Motor neuron (in vitro differentiated cells): ENCODE results near the gene BRINP1. TPM values are rescaled to one million over a fixed set of nuclear protein-coding genes. Genes with fewer than 3 reads are reported as not detected.

Source experiments
- ATAC-seq, 8 experiments: fragments of 200-7000 bp; cut with Tn5 transposase; replicated peaks in 6 of 8; 2 replicates each; pipeline ENCODE4 v1.8.0; 2021; ENCODE audit warnings: mild to moderate bottlenecking in 8 of 8, moderate library complexity in 8 of 8
- H3K27ac ChIP-seq, 2 donors: fragments of 250-450 bp; sonication (Bioruptor Pico); 2 replicates each; pipeline ENCODE4 v1.9.0; 2021; ENCODE audit warnings: antibody characterized with exemption in 2 of 2, mild to moderate bottlenecking in 2 of 2, moderate library complexity in 1 of 2
- H3K4me1 ChIP-seq, 2 donors: fragments of 250-450 bp; sonication (Bioruptor Pico); replicated peaks in 1 of 2; 2 replicates each; pipeline ENCODE4 v1.6.1; 2021; ENCODE audit warnings: antibody characterized with exemption in 2 of 2, mild to moderate bottlenecking in 2 of 2, moderate library complexity in 1 of 2
- H3K4me3 ChIP-seq, 5 donors: fragments of 250-450 bp; sonication (Bioruptor Pico); 2 replicates each; pipeline ENCODE4 v1.9.0; 2021; ENCODE audit warnings: antibody characterized with exemption in 5 of 5, mild to moderate bottlenecking in 5 of 5, moderate library complexity in 4 of 5
- WGBS, 10 experiments: fragments of 450-650 bp; shearing (Covaris generic); methylation state at CpG; one replicate each; pipeline ENCODE4 v1.0.0; 2022; 5-methylcytosine and 5-hydroxymethylcytosine counted together
- in situ Hi-C, 9 experiments: fragments of 400-800 bp; cut with MboI; loops; one replicate each; pipeline ENCODE4 v1.15.0; 2021; ENCODE audit warnings: low sequenced_read_pairs in 9 of 9, low pct_unique_long_range_greater_than_20kb in 2 of 9; ENCODE audit not compliant: unreplicated experiment in 9 of 9
- total RNA-seq, 8 experiments: library from RNA; unstranded; fragments of 300-600 nt; gene quantifications; 2 replicates each; pipeline versions ENCODE4 v1.2.3 to v1.2.4, GENCODE V29; 2022

The BRINP1 gene
- total RNA-seq, 8 experiments from 2014 or later, result 4.5 to 43.6 (median 13.1) TPM

- no peak overlapping the region for H3K4me3 ChIP-seq
- in situ Hi-C loops, result no loop called here
- WGBS, 10 experiments, result 40 to 100% (median 95%) methylated on average over 1 to 10 of the region's 16 CpGs; no CpG with 5 or more reads in 2 of the 10 experiments
- ATAC-seq, result no peak
- peaks cover 0 to 6% of the 10 kb centered on the region in 2 donors for H3K4me1 ChIP-seq
- H3K27ac ChIP-seq, result no peak overlapping the region
These were observed 201.4 kb downstream of the BRINP1 start for GRCh38 chr9:119167876-119168275.

DNA sequence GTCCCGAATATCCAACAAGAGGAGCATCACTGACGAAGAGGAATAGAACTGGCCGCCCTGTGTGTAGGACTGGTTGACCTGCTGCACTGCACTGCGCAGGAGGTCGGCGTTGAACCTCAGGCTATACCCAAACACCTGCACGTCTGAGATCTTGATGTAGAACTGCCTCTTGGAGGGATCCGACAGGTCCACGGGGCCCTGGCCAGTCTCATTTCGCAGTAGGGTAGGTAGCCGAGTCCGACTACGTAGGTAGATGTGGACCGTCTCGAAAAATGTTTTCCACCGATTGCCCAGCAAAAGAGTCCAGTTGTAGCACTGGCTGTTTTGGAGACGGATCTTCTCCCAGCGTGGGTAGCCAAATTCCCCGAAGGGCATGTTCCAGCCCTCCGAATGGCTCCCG is 202.0 kb downstream of the BRINP1 start:
- no peak for ATAC-seq
- 20 to 96% (median 60%) methylated on average over 1 to 9 of the region's 21 CpGs; no CpG with 5 or more reads in 6 of the 10 experiments for WGBS, 10 experiments
- Histone ChIP-seq H3K4me3 (no peak overlapping the region), H3K27ac (no peak overlapping the region), H3K4me1 (peaks cover 0 to 6% of the 10 kb centered on the region in 2 donors)
- in situ Hi-C loops, result no loop called here

- ATAC-seq, result peak in 2 of 8 experiments; percentile 18 to 34
- Histone ChIP-seq H3K4me1 (peaks cover 0 to 6% of the 10 kb centered on the region in 2 donors), H3K4me3 (no peak overlapping the region), H3K27ac (no peak overlapping the region)
- in situ Hi-C loops, result no loop called here
These were observed 203.1 kb downstream of the BRINP1 start for GRCh38 chr9:119166096-119166495.

- in situ Hi-C loops, result no loop called here
- Histone ChIP-seq H3K27ac (no peak overlapping the region), H3K4me1 (peaks cover 0 to 6% of the 10 kb centered on the region in 2 donors), H3K4me3 (no peak overlapping the region)
- WGBS, 10 experiments, result 0 to 100% (median 58%) methylated on average over 1 of the region's 1 CpG
- peak in 2 of 8 experiments; percentile 75 to 90 for ATAC-seq
These were observed 204.1 kb downstream of the BRINP1 start for GRCh38 chr9:119165131-119165530.

- ATAC-seq, result no peak
- in situ Hi-C loops, result no loop called here
- H3K4me3 ChIP-seq, result no peak overlapping the region
- H3K27ac ChIP-seq, result no peak overlapping the region
- peaks cover 0 to 6% of the 10 kb centered on the region in 2 donors for H3K4me1 ChIP-seq
These were observed 204.5 kb downstream of the BRINP1 start for GRCh38 chr9:119164716-119165115.

DNA sequence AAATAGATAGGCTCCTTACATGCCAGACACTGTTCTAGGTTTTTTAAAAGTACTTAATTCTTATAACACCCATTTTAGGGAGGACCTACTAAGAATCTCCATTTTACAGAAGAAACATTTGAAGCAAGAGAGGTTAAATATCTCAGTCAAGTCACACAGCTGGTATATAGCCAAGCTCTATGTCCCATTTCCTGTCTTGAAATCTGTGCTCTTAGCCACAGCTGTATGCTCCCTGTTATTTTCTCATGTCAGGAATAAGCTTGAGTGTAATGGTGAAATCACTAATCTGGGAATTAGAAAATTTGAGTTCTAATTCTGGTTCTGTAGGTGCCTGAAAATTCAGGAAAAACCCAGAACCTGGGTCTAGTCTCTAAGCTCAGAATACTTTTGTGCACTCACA is 208.7 kb downstream of the BRINP1 start:
- Histone ChIP-seq H3K4me3 (no peak overlapping the region), H3K27ac (no peak overlapping the region), H3K4me1 (peaks cover 2 to 8% of the 10 kb centered on the region in 2 donors)
- in situ Hi-C loops, result no loop called here
- no peak for ATAC-seq

DNA sequence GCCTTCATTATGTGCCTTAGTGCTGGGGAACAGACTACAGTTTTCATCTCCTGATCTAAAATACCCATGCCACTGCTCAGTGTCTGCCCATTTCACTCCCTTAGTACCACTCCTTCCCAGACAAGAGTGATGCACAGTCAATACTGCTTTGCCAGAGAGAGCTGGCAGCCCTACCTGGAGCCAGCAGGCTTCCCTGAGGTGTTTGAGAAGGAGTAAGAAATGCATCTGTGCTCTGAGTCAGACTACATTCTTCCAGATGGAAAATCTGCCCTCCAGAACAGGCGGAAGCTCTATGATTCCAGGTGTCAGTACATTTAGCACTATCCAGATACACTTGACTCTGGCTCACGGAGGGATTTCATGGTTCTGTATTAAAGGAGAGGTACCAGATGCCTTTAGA is 209.8 kb downstream of the BRINP1 start:
- no peak for ATAC-seq
- Histone ChIP-seq H3K4me3 (no peak overlapping the region), H3K27ac (no peak overlapping the region), H3K4me1 (peaks cover 2 to 8% of the 10 kb centered on the region in 2 donors)
- in situ Hi-C loops, result no loop called here
- whole genome bisulfite sequencing, 10 experiments, result 0 to 100% (median 76%) methylated on average over 1 to 2 of the region's 2 CpGs; no CpG with 5 or more reads in 3 of the 10 experiments

DNA sequence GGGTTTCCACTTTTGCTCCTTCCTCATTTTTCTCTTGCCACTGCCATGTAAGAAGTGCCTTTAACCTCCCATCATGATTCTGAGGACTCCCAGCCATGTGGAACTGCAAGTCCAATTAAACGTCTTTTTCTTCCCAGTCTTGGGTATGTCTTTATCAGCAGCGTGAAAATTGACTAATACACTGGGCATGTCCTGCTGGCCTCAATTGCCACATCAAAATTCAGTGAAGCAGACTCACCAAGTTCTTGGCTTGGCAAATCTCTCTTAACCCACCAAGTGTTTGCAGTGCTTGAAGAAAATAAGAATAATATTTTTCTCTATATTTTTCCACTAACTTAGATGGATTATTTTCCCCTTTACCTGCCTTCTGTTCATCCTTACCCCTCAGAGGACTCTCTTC is 212.0 kb downstream of the BRINP1 start:
- 0 to 100% (median 54%) methylated on average over 2 of the region's 2 CpGs; no CpG with 5 or more reads in 4 of the 10 experiments for WGBS, 10 experiments
- Histone ChIP-seq H3K4me3 (no peak overlapping the region), H3K4me1 (peaks cover 2 to 8% of the 10 kb centered on the region in 2 donors), H3K27ac (no peak overlapping the region)
- ATAC-seq, result no peak
- in situ Hi-C loops, result no loop called here

DNA sequence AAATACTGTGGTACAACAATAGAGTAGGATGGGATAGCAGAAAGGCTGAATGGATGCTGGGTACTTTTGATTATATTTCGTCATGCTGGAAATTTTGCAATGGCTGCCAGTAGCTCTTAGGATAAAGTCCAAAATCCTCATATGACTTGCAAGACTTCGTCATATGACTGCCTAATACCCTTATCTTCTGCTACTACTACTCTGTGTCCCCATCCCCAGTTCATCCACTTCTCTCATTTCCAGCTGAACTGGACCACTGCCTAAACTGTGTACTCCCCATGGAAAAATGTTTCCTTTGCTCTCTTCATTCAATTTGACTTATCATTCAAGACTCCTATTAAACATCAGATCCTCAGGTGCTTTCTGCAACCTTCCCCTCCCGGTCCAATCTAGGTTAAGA is 212.9 kb downstream of the BRINP1 start:
- no peak for ATAC-seq
- Histone ChIP-seq H3K27ac (no peak overlapping the region), H3K4me3 (no peak overlapping the region), H3K4me1 (peaks cover 2 to 8% of the 10 kb centered on the region in 2 donors)
- WGBS, 10 experiments, result 7 to 100% (median 100%) methylated on average over 1 to 3 of the region's 3 CpGs; no CpG with 5 or more reads in 2 of the 10 experiments
- in situ Hi-C loops, result no loop called here

DNA sequence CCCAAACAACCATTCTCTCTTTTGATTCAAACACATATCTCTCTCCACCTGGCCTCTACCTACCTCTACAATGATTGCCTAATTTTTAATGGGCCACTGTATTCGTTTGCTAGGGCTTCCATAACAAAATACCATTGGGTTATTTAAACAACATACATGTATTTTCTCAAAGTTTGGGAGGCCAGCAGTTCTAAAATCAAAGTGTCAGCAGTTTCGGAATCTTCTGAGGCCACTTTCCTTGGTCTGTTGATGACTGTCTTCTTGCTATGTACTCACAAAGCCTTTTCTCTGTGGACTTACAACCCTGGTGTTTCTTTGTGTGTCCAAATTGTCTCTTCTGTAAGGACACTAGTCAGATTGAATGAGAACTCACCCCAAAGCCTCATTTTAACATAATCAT is 214.7 kb downstream of the BRINP1 start:
- peaks cover 7 to 8% of the 10 kb centered on the region in 2 donors for H3K4me1 ChIP-seq
- H3K4me3 ChIP-seq, result no peak overlapping the region
- no peak overlapping the region for H3K27ac ChIP-seq
- 0 to 80% (median 69%) methylated on average over 2 of the region's 2 CpGs; no CpG with 5 or more reads in 6 of the 10 experiments for WGBS, 10 experiments
- no peak for ATAC-seq
- in situ Hi-C loops, result no loop called here

- H3K4me1 ChIP-seq, result peaks cover 7 to 8% of the 10 kb centered on the region in 2 donors
- ATAC-seq, result no peak
- in situ Hi-C loops, result no loop called here
- H3K27ac ChIP-seq, result no peak overlapping the region
- WGBS, 10 experiments, result 0 to 100% (median 59%) methylated on average over 2 of the region's 2 CpGs; no CpG with 5 or more reads in 4 of the 10 experiments
- no peak overlapping the region for H3K4me3 ChIP-seq
These were observed 215.8 kb downstream of the BRINP1 start for GRCh38 chr9:119153402-119153801.

GRCh38 chr9:119148855-119149254 is 220.4 kb downstream of the BRINP1 start:
- Histone ChIP-seq H3K4me3 (no peak overlapping the region), H3K27ac (no peak overlapping the region), H3K4me1 (peaks cover 0 to 5% of the 10 kb centered on the region in 2 donors)
- no peak for ATAC-seq
- 0 to 94% (median 75%) methylated on average over 1 to 4 of the region's 4 CpGs; no CpG with 5 or more reads in 3 of the 10 experiments for whole genome bisulfite sequencing, 10 experiments
- in situ Hi-C loops, result loop anchor here in 1 of 9 experiments (25.0 kb wide), 1 partner anchor 88 kb away; no protein-coding TSS in a partner anchor

DNA sequence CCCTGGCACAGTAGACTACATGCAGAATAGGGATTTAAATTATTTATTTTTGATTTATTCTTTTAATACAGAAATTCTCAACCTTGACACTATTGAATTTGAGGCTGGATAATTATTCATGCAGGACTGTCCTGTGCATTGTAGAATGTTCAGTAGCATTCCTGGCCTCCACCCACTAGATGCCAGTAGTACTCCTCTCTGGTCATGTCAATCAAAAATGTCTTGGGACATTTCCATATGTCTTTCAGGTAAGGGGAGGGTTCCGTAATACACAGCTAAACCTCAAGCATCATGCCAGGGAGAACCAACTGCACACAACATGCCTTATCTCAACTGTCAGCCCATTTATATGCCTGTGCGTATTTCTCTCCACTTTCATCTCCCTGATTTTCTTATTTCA is 231.8 kb downstream of the BRINP1 start:
- ATAC-seq, result peak in 1 of 8 experiments; percentile 49
- in situ Hi-C loops, result loop anchor here in 1 of 9 experiments (25.0 kb wide), 1 partner anchor 100 kb away; no protein-coding TSS in a partner anchor

GRCh38 chr9:119126040-119126439 is 243.2 kb downstream of the BRINP1 start:
- peak in 1 of 8 experiments; percentile 47 for ATAC-seq
- Histone ChIP-seq H3K27ac (no peak overlapping the region), H3K4me3 (no peak overlapping the region), H3K4me1 (peaks cover 5 to 8% of the 10 kb centered on the region in 2 donors)
- WGBS, 10 experiments, result 26 to 93% (median 83%) methylated on average over 1 to 2 of the region's 2 CpGs; no CpG with 5 or more reads in 3 of the 10 experiments
- in situ Hi-C loops, result loop anchor here in 1 of 9 experiments (25.0 kb wide), 1 partner anchor 111 kb away; no protein-coding TSS in a partner anchor

More for the DNA sequence above, 231.8 kb downstream of the BRINP1 start:
- WGBS, 10 experiments, result 0 to 100% (median 100%) methylated on average over 1 to 2 of the region's 2 CpGs; no CpG with 5 or more reads in 2 of the 10 experiments
- Histone ChIP-seq H3K4me3 (no peak overlapping the region), H3K27ac (no peak overlapping the region), H3K4me1 (no peaks in the 10 kb centered on the region)
